GM12878 (cell line): ENCODE results near the gene TSPAN2. TPM values are rescaled to one million over a fixed set of nuclear protein-coding genes. Genes with fewer than 3 reads are reported as not detected.

ENCODE experiments used
- ATAC-seq: fragments of 200-7000 bp; cut with Tn5 transposase; 3 replicates; pipeline ENCODE4 v1.9.1; 2020; ENCODE audit warnings: mild to moderate bottlenecking, moderate library complexity
- BruUV-seq: library from RNA; stranded (reverse); fragments of 400-500 nt; replicated peaks from 2 replicates; lab custom pipeline; 2021; lab: Mats Ljungman, UMichigan
- CTCF ChIA-PET: fragments of 300-600 bp; sonication (Branson Sonifier 250); formaldehyde crosslinking; extraction: SDS; loops from one replicate; lab custom pipeline; 2021; ENCODE audit warnings: inconsistent platforms; lab: Yijun Ruan, JAX
- POLR2A ChIA-PET: fragments of 350-600 bp; formaldehyde crosslinking; extraction: SDS; loops from one replicate; lab custom pipeline; 2021; ENCODE audit warnings: inconsistent platforms; lab: Charles Lee
- RAD21 ChIA-PET: fragments of 300-600 bp; sonication (Branson Sonifier 250); formaldehyde crosslinking; loops from one replicate; lab custom pipeline; 2023; ENCODE audit warnings: antibody characterized with exemption; ENCODE audit not compliant: unreplicated experiment; lab: Charles Lee
- SMC1A ChIA-PET: fragments of 300-600 bp; sonication (Branson Sonifier 250); formaldehyde crosslinking; loops from one replicate; lab custom pipeline; 2023; ENCODE audit not compliant: unreplicated experiment, uncharacterized antibody; lab: Charles Lee
- DNase-seq: peaks from one replicate; pipeline ENCODE4 v3.0.0-alpha.2; 2011; ENCODE audit warnings: low read depth, low spot score
- FAIRE-seq: peaks from 3 replicates; lab custom pipeline; 2011; peaks lifted over from hg19 to GRCh38; lab: Jason Lieb, UNC
- H2AFZ ChIP-seq: 2 replicates; pipeline ENCODE4 v1.6.0; 2011; ENCODE audit warnings: low read depth, low read length, control low read depth; ENCODE audit not compliant: control insufficient read depth
- H3K27ac ChIP-seq: 2 replicates; pipeline ENCODE4 v1.5.1; 2011; ENCODE audit warnings: control low read depth; ENCODE audit not compliant: control insufficient read depth, insufficient read depth
- H3K27me3 ChIP-seq, 2 experiments: replicated peaks in 1 of 2; 2 replicates each; pipeline versions ENCODE4 v1.6.0 to v1.6.1; 2011; ENCODE audit warnings: low read length in 1 of 2; ENCODE audit not compliant: control insufficient read depth in 2 of 2, insufficient read depth in 2 of 2
- H3K36me3 ChIP-seq, 2 experiments: 2 replicates each; pipeline ENCODE4 v1.5.1; 2011; ENCODE audit warnings: low read length in 1 of 2; ENCODE audit not compliant: control insufficient read depth in 2 of 2, insufficient read depth in 2 of 2
- H3K4me1 ChIP-seq: 2 replicates; pipeline ENCODE4 v1.6.1; 2011; ENCODE audit warnings: mild to moderate bottlenecking, low read length, moderate library complexity, mixed read lengths; ENCODE audit not compliant: control insufficient read depth, insufficient read depth
- H3K4me2 ChIP-seq: 2 replicates; pipeline ENCODE4 v1.6.0; 2011; ENCODE audit warnings: control low read depth; ENCODE audit not compliant: control insufficient read depth, insufficient read depth
- H3K4me3 ChIP-seq: fragments of 200-600 bp; sonication (generic); 2 replicates; pipeline ENCODE4 v1.5.1; 2016
- H3K79me2 ChIP-seq: 2 replicates; pipeline ENCODE4 v1.6.0; 2011; ENCODE audit warnings: low read length; ENCODE audit not compliant: control insufficient read depth, insufficient read depth
- H3K9ac ChIP-seq: 2 replicates; pipeline ENCODE4 v1.8.0; 2011; ENCODE audit warnings: low read length, control low read depth, mixed read lengths; ENCODE audit not compliant: control insufficient read depth, insufficient read depth
- H3K9me3 ChIP-seq: replicated peaks from 3 replicates; pipeline ENCODE4 v1.5.1; 2011; ENCODE audit warnings: mild to moderate bottlenecking, low read length; ENCODE audit not compliant: control insufficient read depth, insufficient read depth
- H4K20me1 ChIP-seq: 2 replicates; pipeline ENCODE4 v1.6.0; 2011; ENCODE audit not compliant: control insufficient read depth, insufficient read depth
- CREM ChIP-seq: IDR thresholded peaks from 2 replicates; pipeline ENCODE4 v1.6.1; 2014; ENCODE audit warnings: antibody characterized with exemption, low read depth
- FOS ChIP-seq: IDR thresholded peaks from 3 replicates; pipeline ENCODE4 v1.6.1; 2011; ENCODE audit warnings: borderline replicate concordance; ENCODE audit not compliant: insufficient read length; ENCODE audit errors: extremely low read depth
- IRF4 ChIP-seq: IDR thresholded peaks from 2 replicates; pipeline ENCODE4 v1.6.1; 2011; ENCODE audit warnings: low read depth, low read length
- IRF5 ChIP-seq: fragments of 450-650 bp; IDR thresholded peaks from 2 replicates; pipeline ENCODE4 v1.6.1; 2017; ENCODE audit warnings: borderline replicate concordance
- NFXL1 ChIP-seq: fragments of 450-650 bp; IDR thresholded peaks from 2 replicates; pipeline ENCODE4 v1.6.1; 2017; ENCODE audit warnings: antibody characterized with exemption, mild to moderate bottlenecking, borderline replicate concordance
- NR2C2 ChIP-seq: IDR thresholded peaks from 2 replicates; pipeline ENCODE4 v1.6.1; 2011; ENCODE audit warnings: borderline replicate concordance, low read depth; ENCODE audit not compliant: control insufficient read depth, insufficient read length
- NRF1 ChIP-seq: conservative IDR thresholded peaks from 2 replicates; pipeline ENCODE4 v1.6.1; 2011; ENCODE audit warnings: mild to moderate bottlenecking, low read depth, low read length, improper control_type of control experiment
- REST ChIP-seq: IDR thresholded peaks from 2 replicates; pipeline ENCODE4 v1.6.1; 2012; ENCODE audit warnings: mild to moderate bottlenecking, low read depth, low read length
- SIX5 ChIP-seq: IDR thresholded peaks from 2 replicates; pipeline ENCODE4 v1.6.1; 2011; ENCODE audit warnings: mild to moderate bottlenecking, low read depth, low read length, moderate library complexity; ENCODE audit not compliant: severe bottlenecking
- WRNIP1 ChIP-seq: IDR thresholded peaks from 2 replicates; pipeline ENCODE4 v1.6.1; 2011; ENCODE audit warnings: low read depth, low read length, improper control_type of control experiment, borderline replicate concordance
- YY1 ChIP-seq: IDR thresholded peaks from 2 replicates; pipeline ENCODE4 v1.6.1; 2011; ENCODE audit warnings: low read depth, mild to moderate bottlenecking, low read length
- ZBED1 ChIP-seq: IDR thresholded peaks from 2 replicates; pipeline ENCODE4 v1.6.1; 2016; ENCODE audit warnings: borderline replicate concordance
- ZNF384 ChIP-seq: IDR thresholded peaks from 2 replicates; pipeline ENCODE4 v1.6.1; 2012; ENCODE audit warnings: low read depth, mild to moderate bottlenecking, low read length, improper control_type of control experiment, borderline replicate concordance
- WGBS: methylation state at CpG from one replicate; pipeline ENCODE4 v1.1.6; 2016; ENCODE audit warnings: low lambda C conversion rate; ENCODE audit not compliant: insufficient replicate concordance, insufficient coverage; ENCODE audit errors: missing lambda C conversion rate; 5-methylcytosine and 5-hydroxymethylcytosine counted together
- in situ Hi-C: fragments of 300-500 bp; cut with MboI; formaldehyde crosslinking; loops from 9 replicates; pipeline ENCODE4 v1.14.3; 2018; ENCODE audit warnings: mixed read lengths
- intact Hi-C: fragments of 100-400 bp; cut with micrococcal nuclease; formaldehyde crosslinking; loops from one replicate; pipeline ENCODE4 v1.14.2; 2022; ENCODE audit not compliant: unreplicated experiment
- polyA plus RNA-seq, 11 experiments: library from polyadenylated mRNA; depleted of rRNA in 4 of 11; unstranded in 6 of 11; stranded (reverse) in 5 of 11; fragments of >200 nt; fragmentation: Nextera tagmentation in 4 of 11; fragmentation: Illumina TruSeq in 1 of 11; extraction: Ambion mirVana in 4 of 11; extraction: Trizol in 1 of 11; gene quantifications; 1 replicate in 1 of 11; 2 replicates in 10 of 11; pipeline versions ENCODE4 v1.2.1 to v1.2.3, GENCODE V29; 2011 to 2016; ENCODE audit warnings: inconsistent platforms in 2 of 11, missing spikeins in 2 of 11, low read depth in 1 of 11
- total RNA-seq, 4 experiments: library from RNA; depleted of rRNA in 3 of 4; stranded (reverse); fragments of >200 nt in 3 of 4; fragmentation: Illumina TruSeq in 1 of 4; extraction: Trizol in 1 of 4; gene quantifications; 2 replicates each; pipeline versions ENCODE4 v1.2.1 to v1.2.3, GENCODE V29; 2013 to 2021
- TF ChIP-seq, protein P1 (sequence below): fragments of 450-650 bp; IDR thresholded peaks from 2 replicates; pipeline ENCODE4 v1.6.1; 2017; ENCODE audit warnings: mild to moderate bottlenecking, moderate library complexity
- TF ChIP-seq, protein P2 (sequence below): IDR thresholded peaks from 2 replicates; pipeline ENCODE4 v1.6.1; 2012; ENCODE audit warnings: low read depth, low read length, improper control_type of control experiment

TSPAN2 gene
- total and polyA plus RNA-seq, 10 of the 15 experiments (the other 5 are each of a cell fraction or from before 2014, with no cell fraction given), result under 0.01 to 0.73 TPM; not detected in 8

- no peak for DNase-seq
- Histone ChIP-seq H2AFZ (no peak overlapping the region), H3K9ac (no peak overlapping the region), H3K36me3 (no peaks in the 10 kb centered on the region), H3K4me3 (no peak overlapping the region), H4K20me1 (no peaks in the 10 kb centered on the region), H3K79me2 (no peaks in the 10 kb centered on the region), H3K9me3 (no peaks in the 10 kb centered on the region), H3K4me1 (no peaks in the 10 kb centered on the region), H3K4me2 (no peak overlapping the region), H3K27ac (no peak overlapping the region), H3K27me3 (no peaks in the 10 kb centered on the region; a peak in 1 of 4 replicates)
- no peak for FAIRE-seq
- ChIA-PET SMC1A (interaction anchor here (1.4 kb wide), 1 partner anchor 571 kb away, joined by 3 read pairs; no protein-coding TSS in a partner anchor), CTCF (interaction anchor here (2.7 to 8.5 kb wide), 4 partner anchors 7 to 461 kb away, joined by 15 to 105 read pairs (median 36); no protein-coding TSS in a partner anchor), RAD21 (no interaction called here), POLR2A (no interaction called here)
- no TSS peak for BruUV-seq
- in situ Hi-C loops (loop anchor here (5.0 kb wide), 3 partner anchors 332 to 637 kb away; no protein-coding TSS in a partner anchor), intact Hi-C loops (loop anchor here (5.0 to 10.0 kb wide), 2 partner anchors 569 to 637 kb away; no protein-coding TSS in a partner anchor)
- ATAC-seq, result no peak
- 13% methylated on average over 5 of the region's 5 CpGs for WGBS
- TF ChIP-seq CREM (no peak), ZBED1 (no peak), IRF5 (no peak), WRNIP1 (no peak), NRF1 (no peak), ZNF384 (no peak), FOS (no peak), NFXL1 (no peak), YY1 (no peak), REST (no peak), NR2C2 (no peak), IRF4 (no peak), SIX5 (no peak)
- TF ChIP-seq, protein P1, sequence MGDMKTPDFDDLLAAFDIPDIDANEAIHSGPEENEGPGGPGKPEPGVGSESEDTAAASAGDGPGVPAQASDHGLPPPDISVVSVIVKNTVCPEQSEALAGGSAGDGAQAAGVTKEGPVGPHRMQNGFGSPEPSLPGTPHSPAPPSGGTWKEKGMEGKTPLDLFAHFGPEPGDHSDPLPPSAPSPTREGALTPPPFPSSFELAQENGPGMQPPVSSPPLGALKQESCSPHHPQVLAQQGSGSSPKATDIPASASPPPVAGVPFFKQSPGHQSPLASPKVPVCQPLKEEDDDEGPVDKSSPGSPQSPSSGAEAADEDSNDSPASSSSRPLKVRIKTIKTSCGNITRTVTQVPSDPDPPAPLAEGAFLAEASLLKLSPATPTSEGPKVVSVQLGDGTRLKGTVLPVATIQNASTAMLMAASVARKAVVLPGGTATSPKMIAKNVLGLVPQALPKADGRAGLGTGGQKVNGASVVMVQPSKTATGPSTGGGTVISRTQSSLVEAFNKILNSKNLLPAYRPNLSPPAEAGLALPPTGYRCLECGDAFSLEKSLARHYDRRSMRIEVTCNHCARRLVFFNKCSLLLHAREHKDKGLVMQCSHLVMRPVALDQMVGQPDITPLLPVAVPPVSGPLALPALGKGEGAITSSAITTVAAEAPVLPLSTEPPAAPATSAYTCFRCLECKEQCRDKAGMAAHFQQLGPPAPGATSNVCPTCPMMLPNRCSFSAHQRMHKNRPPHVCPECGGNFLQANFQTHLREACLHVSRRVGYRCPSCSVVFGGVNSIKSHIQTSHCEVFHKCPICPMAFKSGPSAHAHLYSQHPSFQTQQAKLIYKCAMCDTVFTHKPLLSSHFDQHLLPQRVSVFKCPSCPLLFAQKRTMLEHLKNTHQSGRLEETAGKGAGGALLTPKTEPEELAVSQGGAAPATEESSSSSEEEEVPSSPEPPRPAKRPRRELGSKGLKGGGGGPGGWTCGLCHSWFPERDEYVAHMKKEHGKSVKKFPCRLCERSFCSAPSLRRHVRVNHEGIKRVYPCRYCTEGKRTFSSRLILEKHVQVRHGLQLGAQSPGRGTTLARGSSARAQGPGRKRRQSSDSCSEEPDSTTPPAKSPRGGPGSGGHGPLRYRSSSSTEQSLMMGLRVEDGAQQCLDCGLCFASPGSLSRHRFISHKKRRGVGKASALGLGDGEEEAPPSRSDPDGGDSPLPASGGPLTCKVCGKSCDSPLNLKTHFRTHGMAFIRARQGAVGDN, result no peak
- TF ChIP-seq, protein P2, sequence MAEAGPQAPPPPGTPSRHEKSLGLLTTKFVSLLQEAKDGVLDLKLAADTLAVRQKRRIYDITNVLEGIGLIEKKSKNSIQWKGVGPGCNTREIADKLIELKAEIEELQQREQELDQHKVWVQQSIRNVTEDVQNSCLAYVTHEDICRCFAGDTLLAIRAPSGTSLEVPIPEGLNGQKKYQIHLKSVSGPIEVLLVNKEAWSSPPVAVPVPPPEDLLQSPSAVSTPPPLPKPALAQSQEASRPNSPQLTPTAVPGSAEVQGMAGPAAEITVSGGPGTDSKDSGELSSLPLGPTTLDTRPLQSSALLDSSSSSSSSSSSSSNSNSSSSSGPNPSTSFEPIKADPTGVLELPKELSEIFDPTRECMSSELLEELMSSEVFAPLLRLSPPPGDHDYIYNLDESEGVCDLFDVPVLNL, result no peak
Measured at GRCh38 chr1:115135681-115136080, 46.4 kb upstream of the TSPAN2 start.
